Stimulated activated naive B cell treated with anti-CD40 and anti-IgM and Interleukin-4, amounts not matched to agents 10 μg/mL and 1 μg/mL and 100 μg/mL, for 72 hours (primary cell): ENCODE data around the gene PLEKHA7.

Experiments
- ATAC-seq, 2 donors: fragments of 150-1000 bp; cut with Tn5 transposase; replicated peaks; 2 replicates each; pipeline ENCODE4 v1.10.0; 2021; ENCODE audit warnings: moderate library complexity in 1 of 2
- DNase-seq: peaks from one replicate; pipeline ENCODE4 v3.0.0; 2021
- H3K27ac Mint-ChIP-seq: one replicate; pipeline ENCODE4 v1.8.0; 2022; ENCODE audit warnings: mild to moderate bottlenecking, mixed read lengths
- H3K27me3 Mint-ChIP-seq, 2 donors: one replicate each; pipeline ENCODE4 v1.8.0; 2022; ENCODE audit warnings: mixed read lengths in 2 of 2
- H3K36me3 Mint-ChIP-seq, 2 donors: one replicate each; pipeline ENCODE4 v1.8.0; 2022; ENCODE audit warnings: mixed read lengths in 2 of 2, mild to moderate bottlenecking in 1 of 2
- H3K4me1 Mint-ChIP-seq, 2 donors: one replicate each; pipeline ENCODE4 v1.8.0; 2022; ENCODE audit warnings: mixed read lengths in 2 of 2, mild to moderate bottlenecking in 1 of 2
- H3K4me3 Mint-ChIP-seq, 2 donors: one replicate each; pipeline ENCODE4 v1.8.0; 2022; ENCODE audit warnings: mild to moderate bottlenecking in 2 of 2, mixed read lengths in 2 of 2, moderate library complexity in 1 of 2
- H3K9me3 Mint-ChIP-seq, 2 donors: one replicate each; pipeline ENCODE4 v1.8.0; 2022; ENCODE audit warnings: mixed read lengths in 2 of 2, mild to moderate bottlenecking in 1 of 2

Gene PLEKHA7

DNA sequence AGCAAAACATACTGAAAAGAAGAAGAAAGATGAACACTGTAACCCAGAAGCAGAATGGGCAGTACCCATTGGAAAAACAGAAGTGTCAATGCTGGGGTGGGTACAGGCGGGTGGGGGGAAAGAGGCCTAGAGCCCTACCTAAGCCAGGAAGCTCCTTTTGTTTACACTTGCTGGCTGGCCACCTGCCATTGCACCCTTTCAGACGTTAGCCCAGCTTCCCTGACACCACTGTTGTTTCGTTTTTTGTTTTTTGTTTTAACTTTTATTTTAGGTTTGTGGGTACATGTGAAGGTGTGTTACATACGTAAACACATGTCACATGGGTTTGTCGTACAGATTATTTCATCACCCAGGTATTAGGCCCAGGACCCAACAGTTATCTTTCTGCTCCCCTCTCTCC is 55.4 kb downstream of the PLEKHA7 start:
- DNase-seq (no peak), ATAC-seq (no peak)
- Mint-ChIP-seq H3K4me1 (no peaks in the 10 kb centered on the region), H3K4me3 (no peak overlapping the region), H3K36me3 (no peaks in the 10 kb centered on the region), H3K9me3 (peaks cover 0 to under 1% of the 10 kb centered on the region in 2 donors), H3K27me3 (no peaks in the 10 kb centered on the region), H3K27ac (no peak overlapping the region)

DNA sequence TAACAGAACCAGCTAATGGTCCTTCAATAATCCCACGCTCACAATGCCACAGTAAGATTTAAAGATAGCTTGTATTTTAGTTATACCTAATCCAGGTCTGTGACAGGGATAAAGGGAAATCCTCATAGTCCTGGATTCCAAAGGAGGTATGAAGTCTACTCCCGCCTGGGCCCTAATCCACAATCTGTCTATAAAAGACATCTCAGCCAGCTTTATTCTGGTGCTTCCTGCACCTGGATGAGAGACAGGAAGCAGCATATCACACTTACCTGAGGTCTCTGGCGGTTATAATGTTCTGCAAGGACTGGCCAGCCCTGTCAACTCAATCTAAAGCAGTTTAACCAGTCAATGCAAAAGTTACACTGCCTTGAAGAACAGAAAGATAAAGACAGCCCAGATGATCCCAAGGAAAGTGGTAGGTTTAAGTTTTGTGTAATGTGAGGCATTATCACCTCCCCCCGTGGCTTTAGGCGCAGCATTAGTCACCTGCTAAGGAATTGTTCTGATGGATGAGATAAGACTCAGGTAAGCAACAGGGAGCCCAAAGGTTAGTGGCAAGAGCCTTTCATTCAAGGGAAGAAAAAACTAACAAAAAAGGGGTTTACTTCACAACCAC is 57.6 kb downstream of the PLEKHA7 start:
- H3K27me3 Mint-ChIP-seq, result no peaks in the 10 kb centered on the region
- H3K4me3 Mint-ChIP-seq, result no peak overlapping the region
- H3K27ac Mint-ChIP-seq, result no peak overlapping the region
- no peaks in the 10 kb centered on the region for H3K4me1 Mint-ChIP-seq
- DNase-seq (no peak), ATAC-seq (no peak)
- no peaks in the 10 kb centered on the region for H3K36me3 Mint-ChIP-seq
- H3K9me3 Mint-ChIP-seq, result no peaks in the 10 kb centered on the region

DNA sequence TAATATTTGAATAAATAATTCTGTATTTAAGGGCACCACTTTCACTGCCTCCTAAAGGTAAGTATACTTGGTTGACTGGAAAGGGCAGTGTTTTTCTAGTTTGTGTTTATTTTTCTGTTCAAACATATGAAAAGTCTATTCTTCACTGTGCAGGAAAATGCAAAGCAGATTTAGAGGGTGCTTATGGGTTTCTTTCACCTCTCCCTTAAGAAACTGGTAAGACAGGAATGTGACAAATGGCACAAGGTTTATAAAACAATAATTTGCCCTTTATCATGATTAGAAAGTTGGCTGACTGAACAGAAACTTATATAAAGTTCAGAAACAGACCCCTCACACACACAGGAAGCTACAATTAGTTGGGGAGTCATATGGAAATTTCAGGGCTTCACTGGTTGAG is 60.6 kb downstream of the PLEKHA7 start:
- Mint-ChIP-seq H3K9me3 (no peaks in the 10 kb centered on the region), H3K4me1 (no peaks in the 10 kb centered on the region), H3K27ac (no peak overlapping the region), H3K4me3 (no peak overlapping the region), H3K36me3 (no peaks in the 10 kb centered on the region), H3K27me3 (no peaks in the 10 kb centered on the region)
- no peak for DNase-seq
- no peak for ATAC-seq

DNA sequence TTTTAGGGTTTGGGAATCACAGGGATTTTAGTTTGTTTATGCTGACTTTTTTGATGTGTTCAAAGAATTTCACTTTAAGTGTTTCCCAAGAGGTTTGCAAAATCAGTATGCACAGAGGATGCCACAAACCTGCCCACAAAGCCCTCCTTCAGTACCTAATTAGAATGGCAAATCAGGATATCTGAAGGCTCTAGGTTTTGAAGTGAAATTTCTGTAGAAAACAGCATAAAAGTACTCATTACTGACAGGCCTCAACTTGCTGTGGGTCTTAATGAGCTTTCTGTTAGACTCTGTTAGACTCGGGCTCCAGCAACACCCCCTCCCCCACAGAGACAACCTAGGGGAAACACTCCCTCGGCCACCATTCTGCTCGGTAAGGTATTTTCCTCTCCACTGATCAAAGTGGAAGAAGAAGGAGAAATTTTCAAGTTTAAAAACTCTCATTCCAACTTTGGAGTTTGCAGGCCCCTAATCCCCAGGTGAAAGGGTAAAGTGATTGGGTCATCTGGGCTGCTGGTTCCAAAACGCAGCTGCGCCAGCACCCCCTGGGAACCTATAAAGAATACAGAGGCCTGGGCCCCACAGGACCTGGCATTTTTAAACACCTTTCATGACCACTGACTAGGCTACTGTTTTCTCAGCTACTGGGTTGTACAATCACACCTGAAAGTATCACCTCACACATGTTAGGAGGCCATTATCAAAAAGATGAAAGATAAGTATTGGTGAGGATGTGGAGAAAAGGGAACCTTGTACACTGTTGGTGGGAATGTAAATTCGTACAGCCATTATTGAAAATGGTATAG is 67.5 kb downstream of the PLEKHA7 start:
- Mint-ChIP-seq H3K27ac (peak overlapping the region; percentile 68), H3K9me3 (no peaks in the 10 kb centered on the region), H3K4me1 (peaks cover 13 to 27% of the 10 kb centered on the region in 2 donors), H3K4me3 (peak overlapping the region; percentile 37 to 73), H3K27me3 (no peaks in the 10 kb centered on the region), H3K36me3 (no peaks in the 10 kb centered on the region)
- DNase-seq (peak; percentile 44), ATAC-seq (peak; percentile 87 to 93)

DNA sequence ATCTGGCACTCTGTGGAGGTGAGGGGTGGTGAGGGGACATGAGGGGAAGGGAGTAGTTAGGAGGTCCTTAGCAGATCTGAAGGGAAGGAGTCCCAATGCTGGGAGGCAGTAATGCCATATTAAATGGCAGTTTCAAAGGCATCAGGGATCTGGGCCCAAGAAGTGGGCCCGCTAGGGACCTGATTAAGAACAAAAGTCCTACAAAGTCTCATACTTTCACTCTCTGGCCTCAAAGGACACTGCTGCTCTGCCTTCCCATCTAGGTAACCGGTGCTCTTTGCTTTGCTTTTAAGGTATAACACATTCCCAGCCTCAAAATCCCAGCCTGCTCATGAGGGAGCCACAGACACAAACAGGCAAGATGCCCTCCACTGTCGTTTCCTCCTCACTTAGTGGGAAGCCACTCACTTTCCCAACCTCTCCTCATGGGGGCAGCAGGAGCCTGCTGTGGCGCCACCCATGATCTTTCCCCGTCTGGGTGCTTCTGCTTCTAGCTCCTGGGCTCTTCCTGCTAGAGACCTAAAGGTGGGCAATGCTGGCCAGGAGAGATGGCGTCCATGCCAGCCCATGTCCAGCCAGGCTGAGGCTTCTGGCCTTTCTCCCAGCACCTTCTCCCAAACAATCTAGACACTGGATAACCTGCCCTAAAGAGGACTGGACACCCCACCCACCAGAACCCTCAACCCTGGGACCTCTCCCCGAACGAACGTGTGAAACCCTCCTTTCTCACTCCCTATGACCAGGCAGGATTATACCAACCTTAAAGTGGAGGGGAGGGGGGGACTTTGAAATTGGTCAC is 68.3 kb downstream of the PLEKHA7 start:
- no peaks in the 10 kb centered on the region for H3K9me3 Mint-ChIP-seq
- H3K27me3 Mint-ChIP-seq, result no peaks in the 10 kb centered on the region
- ATAC-seq (peak; percentile 80 to 81), DNase-seq (peak; percentile 64)
- no peaks in the 10 kb centered on the region for H3K36me3 Mint-ChIP-seq
- peaks cover 15 to 27% of the 10 kb centered on the region in 2 donors for H3K4me1 Mint-ChIP-seq
- H3K4me3 Mint-ChIP-seq, result peak overlapping the region; percentile 37 to 73
- H3K27ac Mint-ChIP-seq, result peak overlapping the region; percentile 59

DNA sequence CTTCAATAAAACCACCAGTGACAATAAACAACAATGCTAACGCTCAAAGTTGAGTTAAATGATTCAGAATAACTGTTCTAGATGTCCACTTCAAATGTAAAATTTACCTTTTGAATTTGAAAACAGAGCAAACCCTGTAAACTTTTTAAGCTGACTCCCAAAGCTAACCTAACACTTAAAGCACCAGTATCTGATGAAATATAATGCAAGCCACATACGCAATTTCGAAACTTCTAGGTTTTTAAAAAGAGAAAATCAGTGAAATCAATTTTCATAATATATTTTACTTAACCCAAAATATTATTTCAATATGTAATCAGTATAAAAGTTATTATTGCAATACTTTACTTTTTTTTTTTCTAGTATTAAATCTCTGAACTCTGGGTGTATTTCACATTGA is 71.3 kb downstream of the PLEKHA7 start:
- DNase-seq (no peak), ATAC-seq (no peak)
- peaks cover 15 to 27% of the 10 kb centered on the region in 2 donors for H3K4me1 Mint-ChIP-seq
- H3K27me3 Mint-ChIP-seq, result no peaks in the 10 kb centered on the region
- H3K27ac Mint-ChIP-seq, result no peak overlapping the region
- H3K4me3 Mint-ChIP-seq, result no peak overlapping the region
- H3K9me3 Mint-ChIP-seq, result no peaks in the 10 kb centered on the region
- no peaks in the 10 kb centered on the region for H3K36me3 Mint-ChIP-seq

DNA sequence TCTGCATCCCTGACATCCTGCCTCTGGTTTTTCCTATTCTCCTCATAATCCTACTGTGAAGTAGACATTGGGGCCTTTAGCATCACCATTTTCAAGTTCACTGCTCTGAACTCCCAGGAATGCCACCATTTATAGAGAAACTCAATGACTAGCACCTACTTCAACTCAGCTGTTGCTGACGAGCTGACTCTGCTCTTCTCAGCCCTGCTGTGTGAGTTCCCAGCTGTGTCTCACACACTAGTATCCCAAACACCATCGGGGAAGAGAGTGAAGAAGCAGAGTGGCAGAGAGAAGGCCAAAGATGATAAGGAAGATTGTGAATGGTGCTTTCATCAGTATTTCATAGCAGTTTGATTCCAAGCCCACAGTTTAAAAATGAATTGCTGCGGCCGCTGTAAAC is 71.9 kb downstream of the PLEKHA7 start:
- H3K36me3 Mint-ChIP-seq, result no peaks in the 10 kb centered on the region
- H3K27ac Mint-ChIP-seq, result no peak overlapping the region
- DNase-seq (no peak), ATAC-seq (no peak)
- H3K27me3 Mint-ChIP-seq, result no peaks in the 10 kb centered on the region
- H3K9me3 Mint-ChIP-seq, result no peaks in the 10 kb centered on the region
- peaks cover 15 to 25% of the 10 kb centered on the region in 2 donors for H3K4me1 Mint-ChIP-seq
- no peak overlapping the region for H3K4me3 Mint-ChIP-seq

DNA sequence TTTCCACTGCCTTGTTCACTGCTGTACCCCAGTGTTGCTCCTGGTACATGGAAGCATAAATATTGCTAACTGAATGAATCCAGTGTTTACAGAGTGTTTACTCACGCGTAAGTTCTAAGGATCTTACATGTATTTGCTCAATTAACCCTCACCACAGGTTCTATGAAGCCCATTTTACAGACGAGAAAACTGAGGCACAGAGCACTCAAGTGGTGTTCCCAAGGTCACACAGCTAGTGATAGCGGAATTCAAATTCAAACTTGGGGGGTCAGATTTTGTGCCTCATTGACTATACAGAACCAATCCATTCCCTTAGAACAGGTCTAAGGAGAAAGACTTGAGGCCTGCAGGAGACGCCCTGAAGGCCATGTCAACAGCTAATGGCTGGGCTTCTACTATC is 72.3 kb downstream of the PLEKHA7 start:
- no peak for DNase-seq
- no peak overlapping the region for H3K4me3 Mint-ChIP-seq
- no peaks in the 10 kb centered on the region for H3K36me3 Mint-ChIP-seq
- peaks cover 14 to 21% of the 10 kb centered on the region in 2 donors for H3K4me1 Mint-ChIP-seq
- no peak for ATAC-seq
- no peak overlapping the region for H3K27ac Mint-ChIP-seq
- H3K9me3 Mint-ChIP-seq, result no peaks in the 10 kb centered on the region
- no peaks in the 10 kb centered on the region for H3K27me3 Mint-ChIP-seq

DNA sequence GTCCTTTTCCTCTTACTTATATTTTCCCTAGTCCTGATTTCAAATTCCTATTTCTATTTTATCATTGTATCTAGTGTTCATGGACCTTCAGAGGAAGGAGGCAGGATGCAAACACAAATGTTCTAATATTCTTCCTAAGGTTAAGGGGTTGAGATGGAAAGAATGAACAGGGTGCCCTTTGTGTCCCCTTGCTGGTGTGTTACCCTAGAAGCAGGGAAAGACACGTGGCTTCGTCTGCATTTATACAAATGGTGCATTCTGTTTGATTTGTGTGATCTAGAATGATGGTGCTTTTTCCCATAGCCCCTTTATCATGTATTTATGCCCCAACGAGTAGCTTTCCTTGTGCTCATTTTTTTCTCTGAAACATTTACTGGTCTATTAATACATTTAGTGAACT is 76.2 kb downstream of the PLEKHA7 start:
- Mint-ChIP-seq H3K4me3 (no peak overlapping the region), H3K27ac (no peak overlapping the region), H3K27me3 (peaks cover 0 to 8% of the 10 kb centered on the region in 2 donors), H3K36me3 (no peaks in the 10 kb centered on the region), H3K4me1 (peaks cover 0 to 6% of the 10 kb centered on the region in 2 donors), H3K9me3 (no peaks in the 10 kb centered on the region)
- DNase-seq (no peak), ATAC-seq (no peak)

DNA sequence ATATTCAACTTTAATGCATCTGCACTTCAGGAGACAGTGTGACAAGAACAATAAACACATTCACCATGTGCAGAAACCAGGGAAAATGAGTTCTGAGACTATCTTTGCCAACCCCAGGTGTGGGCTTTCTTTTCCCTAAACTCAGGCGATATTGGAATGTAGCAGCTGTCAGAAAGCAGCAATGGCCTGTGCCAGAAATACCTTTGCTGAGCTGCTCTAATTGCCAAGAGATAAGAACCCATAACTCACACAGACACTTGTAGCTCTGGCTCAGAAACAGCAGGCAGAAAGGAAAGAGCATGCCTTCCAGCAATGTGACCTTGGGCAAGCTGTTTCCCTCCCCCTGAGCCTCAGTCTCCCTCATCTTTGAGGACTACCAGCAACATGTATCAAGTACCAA is 77.6 kb downstream of the PLEKHA7 start:
- DNase-seq (no peak), ATAC-seq (no peak)
- Mint-ChIP-seq H3K27ac (no peak overlapping the region), H3K36me3 (no peaks in the 10 kb centered on the region), H3K4me1 (peaks cover 0 to 6% of the 10 kb centered on the region in 2 donors), H3K9me3 (no peaks in the 10 kb centered on the region), H3K27me3 (peaks cover 3 to 9% of the 10 kb centered on the region in 2 donors), H3K4me3 (no peak overlapping the region)

DNA sequence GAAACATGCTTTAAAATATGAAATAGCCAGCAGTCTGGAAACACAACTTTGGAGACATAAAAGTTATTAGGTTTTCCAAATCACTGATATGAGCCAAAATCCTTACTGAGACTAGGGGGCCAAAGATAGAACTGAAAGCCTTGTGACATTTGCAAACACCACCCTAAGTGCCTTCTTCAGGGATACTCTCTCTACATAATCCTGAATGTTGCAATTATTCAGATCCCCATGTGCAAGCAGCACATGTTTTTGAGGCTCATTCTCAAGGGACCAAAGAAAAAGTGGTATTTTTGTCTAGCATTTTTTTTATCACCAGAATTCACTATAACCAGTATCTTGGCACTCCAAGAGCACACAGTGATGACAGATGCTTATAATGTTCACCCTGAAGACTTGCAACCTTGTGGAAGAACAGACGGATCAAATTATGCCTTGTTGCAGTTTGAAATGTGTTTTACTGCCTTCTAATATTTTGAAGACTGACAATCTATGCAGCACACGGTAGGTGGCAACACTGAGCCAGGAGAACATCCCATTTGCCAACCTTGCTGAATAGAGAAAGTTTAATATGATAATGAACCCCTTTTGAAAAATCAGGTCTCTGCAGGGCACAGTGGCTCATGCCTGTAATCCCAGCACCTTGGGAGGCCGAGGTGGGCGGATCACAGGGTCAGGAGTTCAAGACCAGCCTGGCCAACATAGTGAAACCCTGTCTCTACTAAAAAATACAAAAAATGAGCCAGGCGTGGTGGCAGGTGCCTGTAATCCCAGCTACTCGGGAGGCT is 78.5 kb downstream of the PLEKHA7 start:
- Mint-ChIP-seq H3K4me1 (peaks cover 0 to 4% of the 10 kb centered on the region in 2 donors), H3K9me3 (no peaks in the 10 kb centered on the region), H3K27ac (no peak overlapping the region), H3K27me3 (peaks cover 3 to 9% of the 10 kb centered on the region in 2 donors), H3K36me3 (no peaks in the 10 kb centered on the region), H3K4me3 (no peak overlapping the region)
- DNase-seq (no peak), ATAC-seq (peak; percentile 73 to 74)

DNA sequence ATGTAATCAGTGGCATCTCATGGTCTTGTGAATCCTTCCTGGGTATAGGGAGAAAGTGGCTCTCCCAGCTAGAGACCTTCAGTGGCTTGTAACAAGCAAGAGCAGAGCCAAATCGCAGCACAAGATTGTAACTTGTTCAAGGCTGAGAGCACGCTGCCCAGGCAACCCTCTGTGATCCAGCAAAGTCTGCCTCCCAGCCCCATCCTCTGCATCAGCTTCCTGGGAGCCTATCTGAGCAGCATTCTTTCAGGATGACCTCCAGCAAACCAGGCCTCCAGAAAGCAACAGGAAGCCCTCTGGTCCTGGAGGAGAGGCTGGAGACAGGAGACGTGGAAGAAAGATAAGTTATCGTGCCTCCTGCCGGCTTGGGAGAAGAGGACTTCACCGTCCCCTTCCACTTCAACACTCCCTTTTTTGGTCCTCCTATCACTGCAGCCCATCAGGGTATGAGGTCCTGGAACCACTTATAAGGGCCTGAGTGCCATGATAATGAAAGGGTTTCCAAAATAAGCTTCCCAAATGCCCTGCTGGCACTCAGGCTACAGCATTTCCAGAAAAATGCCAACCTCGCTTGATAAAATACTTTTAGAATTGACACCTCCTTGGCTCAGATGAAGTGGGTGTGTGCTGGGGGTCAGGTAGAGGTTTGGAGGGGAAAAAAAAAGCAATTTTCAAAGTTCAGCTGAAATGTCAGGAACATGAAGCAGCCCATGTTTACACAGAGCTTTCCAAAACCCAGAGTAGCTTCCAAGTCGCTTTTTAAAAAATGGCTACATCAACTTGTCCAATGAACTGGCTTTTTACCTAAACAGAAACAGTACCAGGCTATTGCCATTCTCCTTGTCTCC is 80.2 kb downstream of the PLEKHA7 start:
- Mint-ChIP-seq H3K27ac (no peak overlapping the region), H3K27me3 (peaks cover 3 to 9% of the 10 kb centered on the region in 2 donors), H3K4me3 (no peak overlapping the region), H3K36me3 (no peaks in the 10 kb centered on the region), H3K9me3 (no peaks in the 10 kb centered on the region), H3K4me1 (peaks cover 0 to 4% of the 10 kb centered on the region in 2 donors)
- no peak for ATAC-seq
- no peak for DNase-seq

DNA sequence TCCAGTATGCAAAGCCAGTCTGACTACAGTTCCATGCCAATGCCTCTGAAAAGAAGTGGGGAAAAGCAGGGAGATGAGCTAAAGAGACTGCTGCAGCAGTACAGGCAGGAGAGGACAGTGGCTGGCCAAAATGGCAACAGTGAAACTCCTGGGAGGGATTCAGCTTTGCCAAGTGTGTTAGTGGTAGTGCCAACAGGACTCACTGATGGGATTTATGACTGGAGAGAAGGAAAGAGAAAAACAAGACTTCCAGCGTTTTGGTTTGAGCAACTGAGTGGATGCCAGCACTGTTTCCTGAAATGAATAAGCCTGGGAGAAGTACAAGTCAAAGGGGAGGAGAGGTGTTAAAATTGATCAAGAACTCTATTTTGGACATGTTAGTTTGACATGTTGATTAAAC is 80.9 kb downstream of the PLEKHA7 start:
- no peak for ATAC-seq
- H3K9me3 Mint-ChIP-seq, result no peaks in the 10 kb centered on the region
- peaks cover 3 to 9% of the 10 kb centered on the region in 2 donors for H3K27me3 Mint-ChIP-seq

More for the DNA sequence above, 80.9 kb downstream of the PLEKHA7 start:
- peaks cover 0 to 4% of the 10 kb centered on the region in 2 donors for H3K4me1 Mint-ChIP-seq
- H3K36me3 Mint-ChIP-seq, result no peaks in the 10 kb centered on the region
- no peak overlapping the region for H3K4me3 Mint-ChIP-seq
- no peak for DNase-seq
- H3K27ac Mint-ChIP-seq, result no peak overlapping the region
